Neutrophil (primary cell): Measurements from ENCODE around the gene PDZRN4.

ENCODE experiments used
- H3K27ac ChIP-seq: fragments of 200-600 bp; sonication (generic); 2 replicates; pipeline ENCODE4 v1.5.1; 2016; ENCODE audit warnings: mild to moderate bottlenecking, moderate library complexity
- H3K27me3 ChIP-seq: fragments of 200-600 bp; sonication (generic); 2 replicates; pipeline ENCODE4 v1.6.0; 2016; ENCODE audit warnings: mild to moderate bottlenecking
- H3K36me3 ChIP-seq: fragments of 200-600 bp; sonication (generic); 2 replicates; pipeline ENCODE4 v1.5.1; 2017
- H3K4me1 ChIP-seq, 2 experiments: fragments of 200-600 bp in 1 of 2; sonication (generic) in 1 of 2; 1 replicate in 1 of 2; 2 replicates in 1 of 2; pipeline versions ENCODE4 v1.5.1 to v1.6.1; 2013 to 2016; ENCODE audit warnings: low read depth in 1 of 2, low read length in 1 of 2, mild to moderate bottlenecking in 1 of 2, moderate library complexity in 1 of 2; ENCODE audit not compliant: control insufficient read depth in 1 of 2, insufficient read depth in 1 of 2
- H3K4me3 ChIP-seq, 2 experiments: fragments of 200-600 bp in 1 of 2; sonication (generic) in 1 of 2; 1 replicate in 1 of 2; 2 replicates in 1 of 2; pipeline ENCODE4 v1.5.1; 2013 to 2016; ENCODE audit warnings: low read depth in 1 of 2, low read length in 1 of 2, mild to moderate bottlenecking in 1 of 2, moderate library complexity in 1 of 2
- H3K9me3 ChIP-seq: fragments of 200-600 bp; sonication (generic); 2 replicates; pipeline ENCODE4 v1.5.1; 2016
- TF ChIP-seq, protein P1 (sequence below): fragments of 200-600 bp; sonication (generic); IDR thresholded peaks from 2 replicates; pipeline ENCODE4 v1.5.1; 2016; ENCODE audit warnings: antibody characterized with exemption

Gene PDZRN4

GRCh38 chr12:41439801-41440200 is 251.7 kb downstream of the PDZRN4 start:
- H3K36me3 ChIP-seq: no peaks in the 10 kb centered on the region
- TF ChIP-seq, protein P1, sequence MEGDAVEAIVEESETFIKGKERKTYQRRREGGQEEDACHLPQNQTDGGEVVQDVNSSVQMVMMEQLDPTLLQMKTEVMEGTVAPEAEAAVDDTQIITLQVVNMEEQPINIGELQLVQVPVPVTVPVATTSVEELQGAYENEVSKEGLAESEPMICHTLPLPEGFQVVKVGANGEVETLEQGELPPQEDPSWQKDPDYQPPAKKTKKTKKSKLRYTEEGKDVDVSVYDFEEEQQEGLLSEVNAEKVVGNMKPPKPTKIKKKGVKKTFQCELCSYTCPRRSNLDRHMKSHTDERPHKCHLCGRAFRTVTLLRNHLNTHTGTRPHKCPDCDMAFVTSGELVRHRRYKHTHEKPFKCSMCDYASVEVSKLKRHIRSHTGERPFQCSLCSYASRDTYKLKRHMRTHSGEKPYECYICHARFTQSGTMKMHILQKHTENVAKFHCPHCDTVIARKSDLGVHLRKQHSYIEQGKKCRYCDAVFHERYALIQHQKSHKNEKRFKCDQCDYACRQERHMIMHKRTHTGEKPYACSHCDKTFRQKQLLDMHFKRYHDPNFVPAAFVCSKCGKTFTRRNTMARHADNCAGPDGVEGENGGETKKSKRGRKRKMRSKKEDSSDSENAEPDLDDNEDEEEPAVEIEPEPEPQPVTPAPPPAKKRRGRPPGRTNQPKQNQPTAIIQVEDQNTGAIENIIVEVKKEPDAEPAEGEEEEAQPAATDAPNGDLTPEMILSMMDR: no peak
- H3K27me3 ChIP-seq: no peaks in the 10 kb centered on the region
- no peaks in the 10 kb centered on the region for H3K4me1 ChIP-seq
- no peak overlapping the region for H3K4me3 ChIP-seq
- no peaks in the 10 kb centered on the region for H3K9me3 ChIP-seq
- H3K27ac ChIP-seq: no peak overlapping the region

GRCh38 chr12:41441180-41441579 is 253.1 kb downstream of the PDZRN4 start:
- Histone ChIP-seq H3K27me3 (no peaks in the 10 kb centered on the region), H3K4me1 (no peaks in the 10 kb centered on the region), H3K36me3 (no peaks in the 10 kb centered on the region), H3K9me3 (no peaks in the 10 kb centered on the region), H3K4me3 (no peak overlapping the region), H3K27ac (no peak overlapping the region)
- TF ChIP-seq, protein P1: no peak

DNA sequence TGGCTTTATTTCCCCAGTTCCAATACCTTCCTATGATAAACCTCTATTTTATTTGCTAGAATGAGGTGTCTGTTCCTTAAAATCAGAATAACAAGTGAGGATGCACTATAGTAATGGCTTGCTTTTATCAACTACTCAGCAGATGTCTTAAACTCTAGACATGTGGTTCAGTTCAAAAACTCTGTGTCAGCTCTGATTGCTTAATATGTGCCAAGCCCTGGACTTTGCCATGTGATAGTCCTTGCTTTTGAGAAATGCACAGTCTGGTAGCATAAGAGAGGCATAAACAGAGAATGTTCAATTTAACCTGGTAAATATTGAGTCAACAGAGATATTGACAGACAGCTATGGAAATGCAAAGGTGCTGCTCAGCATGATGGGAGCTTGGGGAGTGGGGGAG is 254.8 kb downstream of the PDZRN4 start:
- TF ChIP-seq, protein P1: no peak
- no peaks in the 10 kb centered on the region for H3K27me3 ChIP-seq
- no peaks in the 10 kb centered on the region for H3K36me3 ChIP-seq
- H3K9me3 ChIP-seq: no peaks in the 10 kb centered on the region
- no peak overlapping the region for H3K4me3 ChIP-seq
- no peaks in the 10 kb centered on the region for H3K4me1 ChIP-seq
- H3K27ac ChIP-seq: no peak overlapping the region

DNA sequence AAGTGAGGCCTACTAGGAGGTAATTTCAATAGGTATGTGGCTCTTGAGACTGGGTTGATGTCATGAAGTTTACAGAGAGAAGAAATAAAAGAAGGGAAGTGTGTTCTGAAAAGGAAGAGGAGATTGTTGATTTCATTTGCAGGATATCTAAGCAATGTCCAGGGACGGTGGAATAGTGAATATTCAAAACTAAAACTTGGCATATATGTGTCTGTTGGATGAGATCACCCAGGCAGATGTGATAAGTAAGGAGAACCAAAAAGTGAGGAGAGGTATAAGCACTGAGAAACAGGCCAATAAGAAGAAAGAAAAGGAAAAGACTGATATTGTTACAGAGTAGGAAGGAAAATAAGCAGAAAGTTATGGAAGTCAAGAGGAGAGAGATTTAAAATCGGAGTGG is 255.6 kb downstream of the PDZRN4 start:
- no peak overlapping the region for H3K27ac ChIP-seq
- no peaks in the 10 kb centered on the region for H3K9me3 ChIP-seq
- TF ChIP-seq, protein P1: no peak
- no peak overlapping the region for H3K4me3 ChIP-seq
- H3K4me1 ChIP-seq: no peaks in the 10 kb centered on the region
- no peaks in the 10 kb centered on the region for H3K27me3 ChIP-seq
- no peaks in the 10 kb centered on the region for H3K36me3 ChIP-seq

GRCh38 chr12:41452838-41453407 is 264.8 kb downstream of the PDZRN4 start:
- H3K27me3 ChIP-seq: no peaks in the 10 kb centered on the region
- no peak overlapping the region for H3K27ac ChIP-seq
- TF ChIP-seq, protein P1: no peak
- H3K9me3 ChIP-seq: no peaks in the 10 kb centered on the region
- H3K4me1 ChIP-seq: no peaks in the 10 kb centered on the region
- no peaks in the 10 kb centered on the region for H3K36me3 ChIP-seq
- H3K4me3 ChIP-seq: no peak overlapping the region

DNA sequence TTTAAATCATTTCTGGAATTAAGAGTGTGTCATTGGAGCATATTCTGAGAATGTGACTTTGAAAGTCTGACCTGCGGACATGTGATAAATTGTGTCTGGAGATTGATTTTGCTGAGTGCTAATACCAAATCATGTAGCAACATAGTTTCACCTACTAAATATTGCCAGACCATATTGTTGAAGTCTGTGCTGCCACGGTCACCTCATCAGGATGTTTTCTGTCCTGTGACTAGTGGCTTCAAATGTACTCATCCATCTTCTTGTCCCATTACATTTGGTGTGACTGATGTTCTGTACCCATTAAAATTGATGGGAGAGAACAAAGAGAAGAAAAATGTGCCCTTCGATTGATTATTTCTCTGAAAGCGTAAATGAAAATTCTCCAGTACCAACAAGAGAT is 265.3 kb downstream of the PDZRN4 start:
- no peak overlapping the region for H3K27ac ChIP-seq
- H3K9me3 ChIP-seq: no peaks in the 10 kb centered on the region
- TF ChIP-seq, protein P1: no peak
- H3K27me3 ChIP-seq: no peaks in the 10 kb centered on the region
- no peaks in the 10 kb centered on the region for H3K36me3 ChIP-seq
- H3K4me3 ChIP-seq: no peak overlapping the region
- H3K4me1 ChIP-seq: no peaks in the 10 kb centered on the region
